NCI-H82 treated with DMSO at 0.1 percent for 48 hours (cell line): ENCODE measurements around the gene ARL14EP.
A peak's percentile ranks its signal among the peaks of the same experiment; 100 is the strongest.

Experiments used
- DNase-seq: peaks from one replicate; lab custom pipeline; 2025; ENCODE audit not compliant: unreplicated experiment; lab: John Stamatoyannopoulos, UW

The ARL14EP gene

GRCh38 chr11:30322826-30323710 is at the start of gene ARL14EP:
Gene ARL14EP (plus strand): TSS chr11:30323104. CDS start chr11:30330949, 7,845 bp downstream.
- DNase-seq, result peak; percentile 70

GRCh38 chr11:30277176-30277575 is 45.7 kb upstream of the ARL14EP start:
- no peak for DNase-seq

GRCh38 chr11:30279796-30280195 is 43.1 kb upstream of the ARL14EP start:
- no peak for DNase-seq

GRCh38 chr11:30281476-30282288 is 41.2 kb upstream of the ARL14EP start:
- DNase-seq, result no peak

- no peak for DNase-seq
These were observed 40.6 kb upstream of the ARL14EP start for GRCh38 chr11:30282289-30282631.

- DNase-seq, result no peak
These were observed 38.1 kb upstream of the ARL14EP start for GRCh38 chr11:30284836-30285235.

GRCh38 chr11:30285416-30286121 is 37.3 kb upstream of the ARL14EP start:
- no peak for DNase-seq

- no peak for DNase-seq
These were observed 31.6 kb upstream of the ARL14EP start for GRCh38 chr11:30291331-30291730.

- no peak for DNase-seq
These were observed 30.4 kb upstream of the ARL14EP start for GRCh38 chr11:30292545-30292944.

GRCh38 chr11:30295178-30295885 is 27.6 kb upstream of the ARL14EP start:
- no peak for DNase-seq

- no peak for DNase-seq
These were observed 18.3 kb upstream of the ARL14EP start for GRCh38 chr11:30304620-30305019.

- no peak for DNase-seq
These were observed 12.3 kb upstream of the ARL14EP start for GRCh38 chr11:30310623-30311022.

- DNase-seq, result no peak
These were observed 11.7 kb upstream of the ARL14EP start for GRCh38 chr11:30311189-30311588.

GRCh38 chr11:30312243-30312642 is 10.7 kb upstream of the ARL14EP start:
- DNase-seq, result no peak

GRCh38 chr11:30313580-30313979 is 9.3 kb upstream of the ARL14EP start:
- DNase-seq, result no peak

- no peak for DNase-seq
These were observed 8.3 kb upstream of the ARL14EP start for GRCh38 chr11:30314625-30315024.

GRCh38 chr11:30316237-30316636 is 6.7 kb upstream of the ARL14EP start:
- DNase-seq, result no peak

- no peak for DNase-seq
These were observed 5.9 kb upstream of the ARL14EP start for GRCh38 chr11:30317030-30317429.

- no peak for DNase-seq
These were observed 1.6 kb upstream of the ARL14EP start for GRCh38 chr11:30321321-30321720.

GRCh38 chr11:30322191-30322590 is 713 bp upstream of the ARL14EP start:
- no peak for DNase-seq
